Gastrocnemius medialis (tissue), 4 donors: ENCODE results near the gene UBASH3B. TPM values are rescaled to one million over a fixed set of nuclear protein-coding genes. Genes with fewer than 3 reads are reported as not detected.

Source experiments
- ATAC-seq, 2 donors: fragments of 150-250 bp; one replicate each; pipeline ENCODE4 v1.9.1; 2016
- DNase-seq, 2 donors: peaks; one replicate each; pipeline ENCODE4 v3.0.0-alpha.2; 2019
- H3K27ac ChIP-seq, 4 donors: fragments of 200-600 bp; sonication (generic); 1 replicate in 1 of 4; 2 replicates in 3 of 4; pipeline ENCODE4 v1.5.1; 2016 to 2018; ENCODE audit warnings: mild to moderate bottlenecking in 2 of 4, moderate library complexity in 1 of 4
- H3K27me3 ChIP-seq, 3 donors: fragments of 200-600 bp; sonication (generic) in 2 of 3; 1 replicate in 1 of 3; 2 replicates in 2 of 3; pipeline versions ENCODE4 v1.5.1 to v1.6.0; 2016 to 2019; ENCODE audit warnings: mild to moderate bottlenecking in 1 of 3, moderate library complexity in 1 of 3
- H3K36me3 ChIP-seq, 2 donors: fragments of 200-600 bp; sonication (generic) in 1 of 2; one replicate each; pipeline ENCODE4 v1.5.1; 2017 to 2018
- H3K4me1 ChIP-seq, 2 donors: fragments of 200-600 bp; sonication (generic) in 1 of 2; one replicate each; pipeline ENCODE4 v1.5.1; 2016 to 2017; ENCODE audit warnings: mild to moderate bottlenecking in 2 of 2
- H3K4me3 ChIP-seq, 4 donors: fragments of 200-600 bp; sonication (generic) in 3 of 4; 1 replicate in 1 of 4; 2 replicates in 3 of 4; pipeline ENCODE4 v1.5.1; 2016 to 2019; ENCODE audit warnings: mild to moderate bottlenecking in 2 of 4
- H3K9me3 ChIP-seq, 3 donors: fragments of 200-600 bp; sonication (generic) in 2 of 3; 1 replicate in 1 of 3; 2 replicates in 2 of 3; pipeline ENCODE4 v1.5.1; 2016 to 2019
- CTCF ChIP-seq, 5 experiments: fragments of 450-650 bp in 3 of 5; fragments of 200-600 bp in 2 of 5; sonication (generic) in 2 of 5; IDR thresholded peaks in 4 of 5; conservative IDR thresholded peaks in 1 of 5; 1 replicate in 4 of 5; 2 replicates in 1 of 5; pipeline ENCODE4 v1.5.1; 2016 to 2019; ENCODE audit warnings: antibody characterized with exemption in 5 of 5, mild to moderate bottlenecking in 3 of 5, moderate library complexity in 3 of 5
- POLR2A ChIP-seq, 2 donors: fragments of 450-650 bp; IDR thresholded peaks; one replicate each; pipeline ENCODE4 v1.6.1; 2017; ENCODE audit warnings: antibody characterized with exemption in 2 of 2, mild to moderate bottlenecking in 2 of 2, moderate library complexity in 2 of 2
- in situ Hi-C, 4 donors: fragments of 200-750 bp; cut with MboI; loops; one replicate each; pipeline versions ENCODE4 v1.15.0 to v1.8.0; 2017; ENCODE audit warnings: low sequenced_read_pairs in 4 of 4
- intact Hi-C: fragments of 100-400 bp; cut with DNase I; formaldehyde crosslinking; loops from one replicate; pipeline ENCODE4 v1.15.1; 2023; ENCODE audit warnings: low total_unique reads
- total RNA-seq, 4 donors: library from RNA; depleted of rRNA; stranded (reverse); fragments of >200 nt; gene quantifications; one replicate each; pipeline versions ENCODE4 v1.1.0 to v1.2.3, GENCODE V29; 2016

UBASH3B gene
- total RNA-seq, 4 donors from 2014 or later = 0.32 to 2.9 (median 0.87) TPM

DNA sequence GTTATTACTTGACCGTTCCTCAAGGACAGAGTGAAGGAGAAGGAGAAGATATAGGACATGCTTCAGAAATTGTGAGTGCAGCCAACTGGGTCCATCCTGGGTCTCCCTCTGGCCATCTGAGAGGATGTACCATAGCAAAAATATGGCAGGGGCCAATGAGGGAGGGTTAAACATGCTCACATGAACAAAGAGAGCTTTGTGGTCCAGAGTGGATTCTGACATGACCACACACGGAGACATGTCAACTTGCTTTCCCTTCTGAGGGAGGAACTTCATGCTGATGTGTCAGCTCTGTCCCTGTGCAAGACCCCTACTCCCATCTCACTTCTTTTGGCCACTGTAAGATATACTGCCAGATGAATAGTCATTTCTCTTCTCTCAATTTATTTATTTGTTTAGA lies 3.0 kb upstream of the UBASH3B start:
- intact Hi-C loops (no loop called here), in situ Hi-C loops (no loop called here)
- ATAC-seq (no peak), DNase-seq (no peak)
- no peaks in the 10 kb centered on the region for H3K36me3 ChIP-seq
- H3K27me3 ChIP-seq = peaks cover 0 to 4% (median 3%) of the 10 kb centered on the region in 3 donors
- H3K9me3 ChIP-seq = no peaks in the 10 kb centered on the region
- peaks cover 5 to 15% of the 10 kb centered on the region in 2 donors for H3K4me1 ChIP-seq
- TF ChIP-seq POLR2A (IDR thresholded peaks at IDR 0.05) (no peak), CTCF (IDR thresholded peaks at IDR 0.05 in 4 of 5, conservative IDR thresholded peaks at IDR 0.05 in 1 of 5) (no peak)
- no peak overlapping the region for H3K27ac ChIP-seq
- no peak overlapping the region for H3K4me3 ChIP-seq

DNA sequence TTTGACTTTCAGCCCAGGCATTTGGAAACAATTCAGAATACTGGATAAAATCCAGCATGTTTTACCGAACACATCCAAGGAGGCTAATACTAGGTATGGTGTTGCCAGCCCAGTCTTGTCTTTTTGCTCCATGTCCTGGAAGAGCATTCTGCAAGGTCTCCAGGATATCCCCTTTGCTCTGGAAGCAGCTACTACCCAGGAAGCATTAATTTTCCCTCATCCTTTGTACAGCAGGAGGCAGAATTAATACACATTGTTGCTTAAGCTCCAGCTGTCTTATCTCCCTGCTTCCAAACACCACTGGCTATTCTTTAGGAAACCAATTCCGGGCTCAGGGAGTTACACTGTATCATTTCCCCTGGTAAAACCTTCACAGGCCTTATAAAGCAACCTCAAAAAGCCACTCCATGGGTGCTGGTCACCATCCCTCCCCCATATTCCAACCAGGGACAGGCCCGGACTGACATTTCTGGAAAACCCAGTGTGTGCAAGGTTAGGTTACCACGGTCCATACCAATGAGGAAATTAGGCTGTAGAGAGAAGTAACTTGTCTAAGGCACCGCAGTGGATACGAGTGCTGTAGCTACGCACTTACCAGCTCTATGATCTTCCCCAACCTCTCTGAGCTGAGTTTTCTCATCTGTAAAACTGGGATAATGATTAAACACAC lies 1.5 kb upstream of the UBASH3B start:
- in situ Hi-C loops (no loop called here), intact Hi-C loops (no loop called here)
- TF ChIP-seq CTCF (IDR thresholded peaks at IDR 0.05 in 4 of 5, conservative IDR thresholded peaks at IDR 0.05 in 1 of 5) (no peak), POLR2A (IDR thresholded peaks at IDR 0.05) (no peak)
- Histone ChIP-seq H3K9me3 (no peaks in the 10 kb centered on the region), H3K27ac (no peak overlapping the region), H3K27me3 (peaks cover 0 to 4% (median 3%) of the 10 kb centered on the region in 3 donors), H3K4me1 (peaks cover 5 to 15% of the 10 kb centered on the region in 2 donors), H3K4me3 (no peak overlapping the region), H3K36me3 (no peaks in the 10 kb centered on the region)
- DNase-seq = no peak
- ATAC-seq = no peak

DNA sequence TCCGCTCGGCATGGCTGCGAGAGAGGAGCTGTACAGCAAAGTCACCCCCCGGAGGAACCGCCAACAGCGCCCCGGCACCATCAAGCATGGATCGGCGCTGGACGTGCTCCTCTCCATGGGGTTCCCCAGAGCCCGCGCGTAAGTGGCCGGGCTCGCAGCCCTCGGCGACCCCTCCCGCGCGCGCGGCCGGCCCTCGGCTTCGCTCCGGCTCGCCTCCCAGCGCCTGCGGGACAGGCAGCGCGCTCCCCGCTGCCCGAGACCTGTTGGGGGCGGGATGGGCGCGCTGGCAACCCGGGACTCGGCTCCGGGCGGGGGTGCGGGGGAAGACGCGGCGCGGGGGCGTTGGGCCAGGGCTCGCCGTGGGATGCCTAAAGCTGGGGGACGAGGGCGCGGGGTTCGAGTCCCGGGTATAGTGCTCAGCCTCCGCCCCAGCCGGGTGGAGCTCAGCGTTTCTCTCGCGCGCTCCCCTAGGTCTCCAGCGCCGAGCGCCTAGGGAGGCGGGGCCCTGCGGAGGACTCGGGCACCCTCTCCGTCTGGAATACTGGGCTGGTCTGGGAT lies 630 bp downstream of the UBASH3B start:
- in situ Hi-C loops = no loop called here
- peak; percentile 68 to 69 for ATAC-seq
- peak in 1 of 2 donors; percentile 11 for DNase-seq
- H3K36me3 ChIP-seq = no peaks in the 10 kb centered on the region
- intact Hi-C loops = no loop called here
- peaks cover 0 to 4% (median 3%) of the 10 kb centered on the region in 3 donors for H3K27me3 ChIP-seq
- peak overlapping the region; percentile 66 to 74 (median 71) for H3K27ac ChIP-seq
- TF ChIP-seq CTCF (IDR thresholded peaks at IDR 0.05 in 4 of 5, conservative IDR thresholded peaks at IDR 0.05 in 1 of 5) (no peak), POLR2A (IDR thresholded peaks at IDR 0.05) (no peak)
- H3K9me3 ChIP-seq = no peaks in the 10 kb centered on the region
- H3K4me3 ChIP-seq = peak overlapping the region; percentile 76 to 98 (median 86)
- peaks cover 9 to 15% of the 10 kb centered on the region in 2 donors for H3K4me1 ChIP-seq

GRCh38 chr11:122656631-122657101 lies 1.1 kb downstream of the UBASH3B start:
- intact Hi-C loops = no loop called here
- Histone ChIP-seq H3K27ac (peak overlapping the region in 3 of 4 donors; percentile 70 to 74 (median 72)), H3K4me1 (peaks cover 11 to 15% of the 10 kb centered on the region in 2 donors), H3K36me3 (no peaks in the 10 kb centered on the region), H3K4me3 (peak overlapping the region; percentile 76 to 98 (median 86)), H3K9me3 (no peaks in the 10 kb centered on the region), H3K27me3 (peaks cover 0 to 4% (median under 1%) of the 10 kb centered on the region in 3 donors)
- TF ChIP-seq POLR2A (IDR thresholded peaks at IDR 0.05) (no peak), CTCF (IDR thresholded peaks at IDR 0.05 in 4 of 5, conservative IDR thresholded peaks at IDR 0.05 in 1 of 5) (no peak)
- peak in 1 of 2 donors; percentile 24 for DNase-seq
- in situ Hi-C loops = no loop called here
- ATAC-seq = no peak
